Breast epithelium (tissue), 4 donors: Measurements from ENCODE around the gene PCSK5. TPM values are rescaled to one million over a fixed set of nuclear protein-coding genes. Genes with fewer than 3 reads are reported as not detected.

Source experiments
- DNase-seq, 2 donors: peaks; one replicate each; pipeline ENCODE4 v3.0.0-alpha.2; 2019; ENCODE audit warnings: low spot score in 2 of 2
- H3K27ac ChIP-seq, 2 donors: fragments of 200-600 bp; sonication (generic) in 1 of 2; one replicate each; pipeline ENCODE4 v1.5.1; 2016 to 2019; ENCODE audit warnings: mild to moderate bottlenecking in 1 of 2
- H3K27me3 ChIP-seq, 2 donors: fragments of 200-600 bp; sonication (generic) in 1 of 2; one replicate each; pipeline versions ENCODE4 v1.5.1 to v1.6.0; 2017 to 2019; ENCODE audit warnings: control low read depth in 1 of 2, mild to moderate bottlenecking in 1 of 2
- H3K36me3 ChIP-seq: fragments of 200-600 bp; one replicate; pipeline ENCODE4 v1.5.1; 2019
- H3K4me1 ChIP-seq, 2 donors: fragments of 200-600 bp; sonication (generic); one replicate each; pipeline ENCODE4 v1.5.1; 2016 to 2019; ENCODE audit warnings: control low read depth in 1 of 2
- H3K4me3 ChIP-seq, 3 donors: fragments of 200-600 bp; sonication (generic); 1 replicate in 2 of 3; 2 replicates in 1 of 3; pipeline ENCODE4 v1.5.1; 2016 to 2019; ENCODE audit warnings: mild to moderate bottlenecking in 3 of 3, moderate library complexity in 2 of 3
- H3K9me3 ChIP-seq, 2 donors: fragments of 200-600 bp; sonication (generic) in 1 of 2; one replicate each; pipeline ENCODE4 v1.5.1; 2016 to 2019; ENCODE audit warnings: control low read depth in 1 of 2
- POLR2A ChIP-seq: fragments of 450-650 bp; IDR thresholded peaks from one replicate; pipeline ENCODE4 v1.6.1; 2016; ENCODE audit warnings: antibody characterized with exemption, mild to moderate bottlenecking, moderate library complexity
- POLR2AphosphoS5 ChIP-seq, 3 donors: sonication (generic); formaldehyde crosslinking; IDR thresholded peaks; one replicate each; pipeline ENCODE4 v1.6.1; 2017; ENCODE audit warnings: antibody characterized with exemption in 3 of 3
- intact Hi-C: fragments of 100-400 bp; cut with DNase I; formaldehyde crosslinking; loops from one replicate; pipeline ENCODE4 v1.15.1; 2023; ENCODE audit warnings: low total_unique reads
- total RNA-seq, 3 donors: library from RNA; depleted of rRNA; stranded (reverse); fragments of >200 nt; gene quantifications; one replicate each; pipeline ENCODE4 v1.1.0, GENCODE V29; 2016
- TF ChIP-seq, protein P1 (sequence below), 3 donors: fragments of 450-650 bp; IDR thresholded peaks; one replicate each; pipeline ENCODE4 v1.5.1; 2016 to 2017; ENCODE audit warnings: antibody characterized with exemption in 3 of 3, mild to moderate bottlenecking in 3 of 3, moderate library complexity in 3 of 3

The PCSK5 gene
- total RNA-seq, 3 donors from 2014 or later = 12.7 to 21.0 (median 19.0) TPM

DNA sequence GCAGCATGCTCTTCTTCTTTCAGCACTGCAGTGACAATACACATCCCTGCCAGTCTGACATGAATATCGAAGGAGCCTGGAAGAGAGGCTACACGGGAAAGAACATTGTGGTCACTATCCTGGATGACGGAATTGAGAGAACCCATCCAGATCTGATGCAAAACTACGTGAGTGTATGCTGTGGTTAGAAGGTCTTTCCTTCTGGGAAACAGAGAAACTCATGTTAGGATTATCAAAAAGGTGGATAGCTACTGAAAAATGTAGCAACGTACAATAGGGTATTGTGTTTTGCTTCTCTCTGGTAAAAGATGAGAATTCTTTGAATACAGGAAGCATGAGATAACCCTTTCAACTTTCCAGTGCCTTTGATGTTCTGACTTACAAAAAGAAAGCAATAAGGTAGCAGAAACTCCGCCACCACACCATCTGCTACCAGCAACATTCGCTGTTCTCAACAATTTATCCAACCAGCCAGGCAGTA, 133.3 kb downstream of the PCSK5 start:
- H3K36me3 ChIP-seq = no peaks in the 10 kb centered on the region
- DNase-seq = no peak
- no peak overlapping the region for H3K4me3 ChIP-seq
- H3K27ac ChIP-seq = no peak overlapping the region
- TF ChIP-seq POLR2A (no peak), POLR2AphosphoS5 (IDR thresholded peaks at IDR 0.05) (no peak)
- TF ChIP-seq, protein P1, sequence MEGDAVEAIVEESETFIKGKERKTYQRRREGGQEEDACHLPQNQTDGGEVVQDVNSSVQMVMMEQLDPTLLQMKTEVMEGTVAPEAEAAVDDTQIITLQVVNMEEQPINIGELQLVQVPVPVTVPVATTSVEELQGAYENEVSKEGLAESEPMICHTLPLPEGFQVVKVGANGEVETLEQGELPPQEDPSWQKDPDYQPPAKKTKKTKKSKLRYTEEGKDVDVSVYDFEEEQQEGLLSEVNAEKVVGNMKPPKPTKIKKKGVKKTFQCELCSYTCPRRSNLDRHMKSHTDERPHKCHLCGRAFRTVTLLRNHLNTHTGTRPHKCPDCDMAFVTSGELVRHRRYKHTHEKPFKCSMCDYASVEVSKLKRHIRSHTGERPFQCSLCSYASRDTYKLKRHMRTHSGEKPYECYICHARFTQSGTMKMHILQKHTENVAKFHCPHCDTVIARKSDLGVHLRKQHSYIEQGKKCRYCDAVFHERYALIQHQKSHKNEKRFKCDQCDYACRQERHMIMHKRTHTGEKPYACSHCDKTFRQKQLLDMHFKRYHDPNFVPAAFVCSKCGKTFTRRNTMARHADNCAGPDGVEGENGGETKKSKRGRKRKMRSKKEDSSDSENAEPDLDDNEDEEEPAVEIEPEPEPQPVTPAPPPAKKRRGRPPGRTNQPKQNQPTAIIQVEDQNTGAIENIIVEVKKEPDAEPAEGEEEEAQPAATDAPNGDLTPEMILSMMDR (IDR thresholded peaks at IDR 0.05) = no peak
- intact Hi-C loops = no loop called here
- no peaks in the 10 kb centered on the region for H3K4me1 ChIP-seq
- no peaks in the 10 kb centered on the region for H3K27me3 ChIP-seq
- H3K9me3 ChIP-seq = no peaks in the 10 kb centered on the region

DNA sequence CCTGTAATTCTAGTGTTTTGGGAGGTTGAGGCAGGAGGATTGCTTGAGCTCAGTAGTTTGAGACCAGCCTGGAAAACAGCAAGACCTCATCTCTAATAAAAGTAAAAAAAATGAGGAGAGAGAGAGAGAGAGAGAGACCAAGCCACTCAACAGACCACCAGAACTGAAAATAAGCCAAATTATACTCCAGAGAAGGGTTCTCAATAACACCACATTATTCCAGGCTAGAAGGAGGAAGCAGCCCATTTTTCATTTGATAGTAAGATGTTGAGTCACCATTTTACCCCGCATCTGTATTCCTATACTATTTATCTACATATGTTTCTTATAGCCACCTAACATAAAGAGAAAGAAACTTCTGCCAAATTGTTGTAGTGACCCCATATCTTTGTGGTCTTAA, 134.8 kb downstream of the PCSK5 start:
- no peak for DNase-seq
- H3K27ac ChIP-seq = no peak overlapping the region
- peaks cover 0 to 5% of the 10 kb centered on the region in 2 donors for H3K9me3 ChIP-seq
- H3K36me3 ChIP-seq = no peaks in the 10 kb centered on the region
- intact Hi-C loops = no loop called here
- TF ChIP-seq, protein P1 (IDR thresholded peaks at IDR 0.05) = no peak
- H3K27me3 ChIP-seq = no peaks in the 10 kb centered on the region
- H3K4me3 ChIP-seq = no peak overlapping the region
- no peaks in the 10 kb centered on the region for H3K4me1 ChIP-seq

DNA sequence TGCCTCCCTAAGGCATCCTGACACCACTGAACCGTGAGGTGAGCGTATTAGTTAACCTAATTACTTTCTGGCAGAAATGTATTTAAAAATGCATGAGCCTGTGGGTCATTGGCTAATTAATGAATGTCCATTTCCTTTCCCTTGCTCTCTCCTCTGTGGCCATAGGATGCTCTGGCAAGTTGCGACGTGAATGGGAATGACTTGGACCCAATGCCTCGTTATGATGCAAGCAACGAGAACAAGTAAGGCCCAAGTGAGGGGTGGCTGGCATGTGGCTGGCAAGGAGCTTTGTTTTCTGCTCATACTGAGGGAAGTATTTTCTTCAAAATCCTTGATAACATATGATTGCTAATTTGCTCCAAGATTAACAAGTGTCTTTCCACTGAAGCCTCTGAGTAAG, 136.3 kb downstream of the PCSK5 start:
- no peak overlapping the region for H3K27ac ChIP-seq
- H3K9me3 ChIP-seq = peaks cover 0 to 5% of the 10 kb centered on the region in 2 donors
- no peaks in the 10 kb centered on the region for H3K4me1 ChIP-seq
- intact Hi-C loops = no loop called here
- TF ChIP-seq POLR2AphosphoS5 (IDR thresholded peaks at IDR 0.05) (no peak), POLR2A (no peak)
- TF ChIP-seq, protein P1 (IDR thresholded peaks at IDR 0.05) = no peak
- DNase-seq = no peak
- no peak overlapping the region for H3K4me3 ChIP-seq
- no peaks in the 10 kb centered on the region for H3K27me3 ChIP-seq
- H3K36me3 ChIP-seq = no peaks in the 10 kb centered on the region

DNA sequence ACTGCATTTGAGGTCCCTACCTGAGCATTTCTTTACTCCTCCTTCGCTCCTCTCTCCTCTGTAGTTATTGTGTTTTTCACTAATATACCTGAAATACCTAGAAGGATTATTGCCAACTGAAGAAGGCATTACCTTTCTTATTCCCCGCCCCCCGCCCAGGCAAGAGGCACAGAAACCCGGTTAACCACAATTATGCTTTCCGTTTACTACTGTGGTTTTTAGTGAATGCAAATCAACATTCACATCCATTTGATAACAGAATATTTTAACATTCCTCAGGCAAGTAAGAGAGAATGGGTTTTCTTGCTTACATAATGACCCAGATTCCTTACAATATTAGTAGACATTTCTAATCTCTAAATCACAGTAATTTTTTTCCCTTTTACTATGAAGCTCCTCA, 136.9 kb downstream of the PCSK5 start:
- Histone ChIP-seq H3K36me3 (no peaks in the 10 kb centered on the region), H3K9me3 (peaks cover 0 to 5% of the 10 kb centered on the region in 2 donors), H3K4me1 (no peaks in the 10 kb centered on the region), H3K27ac (no peak overlapping the region), H3K27me3 (no peaks in the 10 kb centered on the region), H3K4me3 (no peak overlapping the region)
- TF ChIP-seq POLR2AphosphoS5 (IDR thresholded peaks at IDR 0.05) (no peak), POLR2A (no peak)
- TF ChIP-seq, protein P1 (IDR thresholded peaks at IDR 0.05) = no peak
- intact Hi-C loops = no loop called here
- DNase-seq = no peak

DNA sequence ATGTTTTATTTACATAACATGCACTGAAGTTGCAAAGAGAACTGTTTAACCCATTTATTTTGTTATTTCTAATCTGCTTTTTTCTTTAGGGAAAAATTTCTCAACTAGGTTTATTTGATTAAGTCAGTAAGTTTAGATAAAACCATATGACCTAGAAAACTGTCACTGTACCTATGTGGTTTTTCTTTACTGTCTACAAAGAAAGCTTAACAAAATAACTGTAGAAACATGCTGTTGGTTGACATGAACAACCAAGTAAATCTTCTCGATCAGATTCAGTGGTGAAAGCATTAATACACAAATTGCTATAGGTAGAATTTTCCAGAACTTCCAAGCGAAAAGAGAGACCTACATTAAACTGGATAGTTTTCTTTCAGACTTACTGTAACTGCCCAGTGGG, 137.4 kb downstream of the PCSK5 start:
- H3K4me3 ChIP-seq = no peak overlapping the region
- H3K36me3 ChIP-seq = no peaks in the 10 kb centered on the region
- no peak overlapping the region for H3K27ac ChIP-seq
- DNase-seq = no peak
- peaks cover 0 to 5% of the 10 kb centered on the region in 2 donors for H3K9me3 ChIP-seq
- TF ChIP-seq, protein P1 (IDR thresholded peaks at IDR 0.05) = no peak
- no peak for TF ChIP-seq POLR2A
- no peak for TF ChIP-seq POLR2AphosphoS5 (IDR thresholded peaks at IDR 0.05)
- no peaks in the 10 kb centered on the region for H3K4me1 ChIP-seq
- intact Hi-C loops = no loop called here
- no peaks in the 10 kb centered on the region for H3K27me3 ChIP-seq
